ENCODE results near the gene GRIP2.

Gene GRIP2

GRCh38 chr3:14481646-14482036 lies 58.5 kb downstream of the GRIP2 start:
- DNase-seq: no peak

- no peak for DNase-seq
These were observed 59.0 kb downstream of the GRIP2 start for GRCh38 chr3:14481018-14481645.

DNA sequence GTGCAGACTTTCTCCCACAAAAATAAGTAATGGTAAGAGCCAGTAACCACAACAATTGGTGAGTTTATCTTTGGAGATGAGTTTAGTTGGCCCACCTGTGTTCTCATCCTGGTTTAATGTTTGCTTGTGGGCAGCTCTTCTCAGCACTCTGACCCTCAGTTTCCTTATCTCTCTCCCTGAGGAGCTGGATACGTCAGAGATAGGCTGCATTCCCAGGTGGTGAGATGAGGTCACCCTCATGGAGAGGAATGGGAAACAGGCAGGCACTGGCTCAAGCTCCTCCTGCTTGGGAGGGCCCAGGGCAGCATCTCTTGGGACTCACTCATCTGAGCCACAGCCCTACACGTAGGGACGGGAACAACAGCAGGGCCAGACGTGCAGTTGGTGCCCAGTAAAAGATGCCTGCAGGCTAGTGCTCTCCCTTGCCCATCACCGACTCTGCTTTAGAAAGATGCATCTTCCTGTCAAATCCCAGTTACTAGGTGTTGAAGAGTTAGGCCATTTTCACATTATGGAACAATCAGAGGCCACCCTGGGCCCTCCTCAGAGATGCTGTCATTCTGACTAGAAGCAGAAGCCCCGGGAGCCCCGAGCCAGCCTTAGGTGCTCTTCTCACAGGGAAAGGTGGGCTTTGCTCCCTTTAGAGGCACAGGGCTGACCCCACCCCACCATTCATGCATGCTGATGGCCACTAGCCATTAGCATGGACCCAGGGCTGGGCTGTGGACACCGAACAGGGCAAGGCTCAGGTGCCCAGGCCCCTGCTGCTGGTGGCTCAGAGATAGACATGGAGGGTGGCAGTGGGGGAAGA lies 59.7 kb downstream of the GRIP2 start:
- DNase-seq: peak; percentile 50

DNA sequence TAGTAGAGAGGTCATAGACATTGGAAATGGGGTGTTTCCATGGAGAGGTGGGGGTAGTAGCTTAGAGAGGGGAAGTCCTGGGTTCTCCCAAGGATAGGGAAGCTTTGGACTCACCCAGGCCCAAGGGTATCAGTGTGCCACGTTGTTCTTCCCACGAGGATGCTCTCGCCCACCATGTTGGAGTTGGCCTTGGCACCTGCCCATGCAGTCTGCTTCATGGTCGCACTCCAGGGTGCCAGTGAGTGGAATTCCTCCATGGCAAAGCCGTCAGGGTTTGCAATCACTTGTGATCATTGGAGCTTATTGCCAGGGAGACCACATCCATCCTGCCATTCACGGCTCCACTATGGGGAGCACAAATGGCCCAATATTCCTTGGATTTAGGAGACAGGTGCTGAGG lies 60.6 kb downstream of the GRIP2 start:
- no peak for DNase-seq

DNA sequence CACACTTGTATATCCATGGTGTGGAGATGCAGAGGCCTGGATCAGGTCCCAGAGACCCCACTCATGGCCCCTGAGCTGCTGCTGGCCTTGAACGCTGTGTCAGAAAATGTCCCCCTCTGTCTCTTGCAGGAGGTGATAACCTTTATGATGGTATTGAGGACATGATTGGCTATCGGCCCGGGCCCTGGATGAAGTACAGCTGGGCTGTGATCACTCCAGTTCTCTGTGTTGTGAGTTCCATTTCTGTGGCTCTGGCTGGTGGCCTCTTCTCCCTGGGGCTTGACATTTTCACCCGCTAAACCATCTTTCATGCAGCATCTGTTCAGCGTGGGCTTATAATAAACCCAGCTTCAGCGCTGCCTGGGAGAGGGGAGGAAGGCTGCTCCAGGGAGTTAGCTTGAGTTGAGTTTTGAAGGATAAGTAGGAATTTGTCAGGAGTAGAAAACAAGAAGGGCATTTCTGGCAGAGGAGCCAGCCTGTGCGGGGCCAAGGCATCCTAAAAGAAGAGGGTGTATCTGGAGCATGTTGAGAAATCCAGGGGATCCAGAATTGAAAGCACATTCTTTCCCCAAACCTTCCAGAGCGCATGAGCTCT lies 61.1 kb downstream of the GRIP2 start:
- DNase-seq: no peak

DNA sequence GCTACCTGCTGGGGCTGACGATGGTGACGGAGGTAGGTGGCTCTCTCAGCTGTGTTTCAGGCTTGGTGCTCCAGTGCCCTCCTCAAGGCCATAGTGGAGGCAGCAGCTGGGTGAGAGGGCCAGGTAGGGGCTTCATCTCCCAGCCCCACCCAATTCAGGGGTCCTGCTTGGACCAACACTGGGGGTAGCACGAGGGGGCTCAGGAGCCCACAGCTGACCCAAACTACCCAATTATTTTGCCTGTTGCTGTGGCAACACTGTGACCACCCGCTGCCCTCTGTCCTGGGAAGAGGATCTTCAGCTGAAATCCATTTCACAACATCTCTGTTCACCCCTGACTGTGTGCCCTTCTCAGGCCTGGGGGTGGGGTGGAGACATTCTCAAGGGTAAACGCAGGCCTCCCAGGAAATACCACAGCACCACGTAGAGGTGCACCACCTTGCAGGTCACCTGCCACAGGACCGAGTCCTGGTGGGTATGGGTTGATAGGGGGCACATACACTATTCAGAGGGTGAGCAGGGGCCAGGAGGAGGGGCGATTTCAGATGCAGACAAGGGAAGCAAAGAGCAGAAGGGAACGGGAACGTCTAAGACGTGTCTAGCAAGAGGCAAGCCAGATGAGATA lies 62.7 kb downstream of the GRIP2 start:
- DNase-seq: no peak

DNA sequence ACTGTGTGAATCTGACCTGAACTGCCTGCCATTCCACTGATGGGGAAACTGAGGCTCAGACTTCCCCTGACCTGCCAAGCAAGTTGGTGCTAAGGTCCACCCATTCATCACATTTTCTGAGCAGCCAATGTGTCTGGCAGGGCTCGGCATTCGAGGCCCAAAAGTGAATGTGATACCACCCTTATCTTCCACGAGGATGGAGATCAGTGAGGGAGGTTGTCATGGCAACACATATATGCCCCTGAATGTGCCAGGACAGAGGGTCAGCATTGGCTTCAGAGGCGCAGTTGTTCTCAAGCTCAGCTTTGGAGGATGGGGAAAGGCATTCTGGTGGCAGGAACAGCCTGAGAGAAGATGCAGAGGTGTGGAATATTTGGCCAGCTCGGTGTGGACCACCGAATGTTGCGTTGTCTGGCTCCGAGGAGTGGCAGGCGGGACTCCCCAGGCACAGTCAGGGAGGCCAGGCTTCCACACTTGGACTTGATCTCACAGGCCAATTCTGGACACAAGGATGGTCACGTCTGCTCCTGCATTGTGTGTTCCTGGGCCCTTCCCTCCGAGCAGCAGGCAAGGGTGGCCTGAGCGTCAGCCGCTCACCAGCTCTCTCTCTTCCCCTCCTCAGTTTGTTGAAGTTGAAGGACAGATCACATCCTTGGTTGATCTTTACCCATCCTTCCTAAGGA lies 63.4 kb downstream of the GRIP2 start:
- DNase-seq: no peak

- no peak for DNase-seq
These were observed 64.5 kb downstream of the GRIP2 start for GRCh38 chr3:14475621-14476020.

DNA sequence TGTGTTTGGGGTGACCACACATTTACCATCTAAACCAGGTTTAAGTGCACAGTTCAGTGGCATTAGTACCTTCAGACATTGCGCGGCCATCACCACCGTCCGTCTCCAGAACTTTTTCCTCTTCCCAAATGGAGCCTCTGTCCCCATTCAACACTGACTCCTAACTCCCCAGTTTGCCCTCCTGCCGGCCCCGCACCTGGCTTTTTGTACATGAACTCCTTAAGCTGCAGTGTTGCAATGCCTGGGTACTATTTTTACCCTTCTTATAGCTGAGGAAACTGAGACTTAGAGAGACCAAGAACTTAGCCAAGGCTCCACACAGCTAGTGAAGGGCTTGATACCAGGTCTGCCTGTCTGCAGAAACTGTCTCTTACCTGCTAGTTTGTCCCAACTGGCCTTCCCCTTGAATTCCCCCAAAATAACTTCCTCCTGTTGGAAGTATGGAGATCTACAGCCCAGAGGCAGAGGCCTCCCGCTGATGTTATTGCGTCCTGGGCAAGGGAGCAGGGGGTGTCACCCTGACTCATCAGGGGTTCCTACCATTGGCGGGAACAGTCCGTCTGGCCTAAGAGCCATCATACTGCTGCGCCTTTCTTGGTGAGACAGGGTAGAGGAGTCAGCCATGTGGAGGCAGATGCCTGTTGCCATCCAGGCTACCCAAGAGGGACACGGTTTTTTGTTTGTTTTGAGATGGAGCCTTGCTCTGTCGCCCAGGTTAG lies 65.6 kb downstream of the GRIP2 start:
- peak; percentile 19 for DNase-seq

GRCh38 chr3:14473411-14473891 lies 66.7 kb downstream of the GRIP2 start:
- DNase-seq: no peak

DNA sequence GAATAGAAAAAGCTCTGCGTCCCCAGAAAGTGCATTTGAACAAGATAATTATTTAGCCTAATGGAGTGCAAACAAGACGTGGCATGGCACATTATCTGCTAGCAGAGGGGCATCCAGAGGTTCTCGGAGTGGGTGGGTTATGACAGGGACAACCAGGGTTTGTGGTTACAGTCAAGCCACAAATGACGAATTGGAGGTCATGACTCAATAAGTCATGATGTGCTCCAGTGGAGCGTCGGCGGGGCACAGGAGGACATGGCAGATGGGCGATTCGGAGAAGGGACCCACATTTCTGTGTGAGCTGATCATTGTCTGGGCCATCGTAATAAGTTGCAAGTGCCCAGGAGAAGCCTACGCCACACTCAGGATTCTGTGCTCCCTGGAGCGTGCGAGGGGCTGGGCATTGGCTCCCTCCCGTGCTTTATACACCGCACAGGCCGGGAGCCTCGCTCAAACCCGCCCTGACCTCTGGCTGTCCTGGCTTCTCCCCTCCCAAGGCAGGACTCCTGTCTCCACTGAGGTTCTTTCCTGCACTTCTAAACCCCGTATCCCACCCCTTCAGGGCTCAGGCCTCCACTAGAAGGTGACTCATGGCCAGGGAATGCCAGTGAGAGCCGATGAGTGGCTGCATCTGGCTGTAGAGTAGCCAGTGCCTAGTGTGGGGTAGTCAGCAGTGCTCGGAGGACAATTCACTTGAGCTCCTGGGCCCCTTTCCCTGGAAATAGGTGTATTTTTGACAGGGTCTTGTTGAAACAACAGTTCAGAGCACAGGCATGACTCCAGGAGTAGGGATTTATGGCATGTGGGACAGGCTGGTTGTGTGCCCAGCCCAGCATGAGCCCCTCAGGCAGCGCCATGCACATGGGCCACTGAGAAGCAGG lies 67.4 kb downstream of the GRIP2 start:
- peak; percentile 95 for DNase-seq

GRCh38 chr3:14471690-14472089 lies 68.5 kb downstream of the GRIP2 start:
- no peak for DNase-seq

DNA sequence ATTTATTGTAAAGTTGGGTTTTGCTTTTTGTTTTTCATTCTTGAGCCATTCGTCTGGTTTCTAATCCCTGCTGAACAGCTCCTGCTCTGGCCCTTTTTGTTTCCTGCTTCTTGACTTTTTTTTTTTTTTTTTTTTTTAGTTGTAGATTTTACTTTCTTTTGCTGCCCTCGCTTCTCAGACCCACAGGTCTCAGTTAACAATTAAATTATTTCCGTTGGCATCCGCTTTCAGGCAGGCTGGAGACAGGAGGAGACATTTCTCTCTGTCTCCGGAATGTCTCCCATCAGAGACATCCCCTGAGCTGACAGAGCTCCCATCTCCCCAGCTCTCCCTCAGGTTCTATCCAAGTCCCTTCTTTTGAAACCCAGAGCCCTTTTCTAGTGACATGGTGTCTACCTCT lies 69.1 kb downstream of the GRIP2 start:
- peak; percentile 19 for DNase-seq

GRCh38 chr3:14470461-14470860 lies 69.7 kb downstream of the GRIP2 start:
- DNase-seq: no peak

DNA sequence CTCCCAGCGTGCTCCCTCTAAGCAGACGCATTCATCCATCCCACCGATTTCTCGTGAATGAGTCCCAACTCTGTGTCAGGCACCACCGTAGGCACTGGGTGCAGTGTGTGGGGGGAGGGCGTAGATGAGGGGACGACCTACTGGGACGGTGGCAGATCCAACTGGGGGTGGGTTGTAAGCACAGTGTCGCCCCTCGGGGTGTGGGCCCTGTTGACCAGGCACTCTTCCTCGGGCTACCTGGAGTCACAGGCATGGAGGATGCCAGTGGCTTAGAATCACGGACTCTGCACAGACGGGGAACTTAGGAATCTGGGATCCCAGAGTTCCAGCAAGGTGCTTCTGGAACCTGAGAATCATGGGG lies 71.5 kb downstream of the GRIP2 start:
- DNase-seq: no peak

DNA sequence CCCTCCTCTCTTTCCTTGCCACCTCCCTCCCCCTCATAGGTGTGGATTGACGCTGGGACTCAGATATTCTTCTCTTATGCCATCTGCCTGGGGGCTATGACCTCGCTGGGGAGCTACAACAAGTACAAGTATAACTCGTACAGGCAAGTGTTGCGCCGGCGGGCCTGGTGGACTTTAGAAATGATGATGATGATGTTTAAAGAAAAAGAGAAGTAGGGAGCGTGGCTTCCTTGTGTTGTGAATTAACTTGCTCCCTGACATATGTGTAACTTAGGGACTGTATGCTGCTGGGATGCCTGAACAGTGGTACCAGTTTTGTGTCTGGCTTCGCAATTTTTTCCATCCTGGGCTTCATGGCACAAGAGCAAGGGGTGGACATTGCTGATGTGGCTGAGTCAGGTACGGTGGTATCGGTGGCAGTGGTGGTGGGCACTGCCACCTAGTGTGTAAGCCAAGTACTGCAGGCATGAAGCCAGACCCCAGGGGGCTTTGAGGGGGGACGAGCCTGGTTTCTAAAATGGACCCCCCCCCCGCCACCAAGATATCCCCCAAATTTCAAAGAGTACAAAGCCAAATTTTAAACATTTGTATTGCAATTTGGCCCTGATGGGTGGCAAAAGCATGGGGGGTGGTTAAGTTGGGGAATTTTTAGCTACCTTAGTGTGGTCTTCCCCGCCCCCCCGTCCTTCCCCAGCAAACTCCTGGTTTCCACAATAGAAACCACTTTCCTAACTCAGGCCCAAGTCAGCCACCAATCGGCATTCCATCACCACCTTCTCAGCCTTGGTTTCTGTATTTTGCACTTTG lies 72.1 kb downstream of the GRIP2 start:
- peak; percentile 46 for DNase-seq

DNA sequence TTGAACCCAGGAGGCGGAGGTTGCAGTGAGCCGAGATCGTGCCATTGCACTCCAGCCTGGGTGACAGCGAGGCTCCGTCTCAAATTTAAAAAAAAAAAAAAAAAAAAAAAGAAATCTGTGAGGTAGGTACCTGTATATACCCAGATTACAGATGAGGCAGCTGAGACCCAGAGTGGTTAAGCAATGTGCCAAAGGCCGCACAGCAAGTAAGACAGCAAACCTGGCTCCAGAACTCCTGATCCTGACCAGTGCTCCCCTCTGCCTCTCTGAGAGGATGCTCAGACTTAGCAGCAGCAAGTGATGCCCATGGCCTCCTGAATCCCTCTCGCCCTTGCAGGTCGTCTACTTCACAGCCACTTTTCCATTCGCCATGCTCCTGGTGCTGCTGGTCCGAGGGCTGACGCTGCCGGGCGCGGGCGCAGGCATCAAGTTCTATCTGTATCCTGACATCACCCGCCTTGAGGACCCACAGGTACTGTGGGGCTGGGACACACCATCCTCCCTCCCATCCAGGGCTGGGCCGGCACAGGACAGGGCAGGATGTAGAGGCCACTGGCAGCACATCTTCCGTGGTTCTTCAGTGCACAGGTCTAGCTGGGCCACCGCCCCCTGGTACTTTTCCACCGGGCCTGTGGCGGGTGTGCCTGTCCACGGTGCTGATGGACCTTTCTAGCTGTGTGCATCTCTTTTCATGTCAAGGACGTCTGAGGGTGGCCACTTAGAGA lies 73.8 kb downstream of the GRIP2 start:
- no peak for DNase-seq

DNA sequence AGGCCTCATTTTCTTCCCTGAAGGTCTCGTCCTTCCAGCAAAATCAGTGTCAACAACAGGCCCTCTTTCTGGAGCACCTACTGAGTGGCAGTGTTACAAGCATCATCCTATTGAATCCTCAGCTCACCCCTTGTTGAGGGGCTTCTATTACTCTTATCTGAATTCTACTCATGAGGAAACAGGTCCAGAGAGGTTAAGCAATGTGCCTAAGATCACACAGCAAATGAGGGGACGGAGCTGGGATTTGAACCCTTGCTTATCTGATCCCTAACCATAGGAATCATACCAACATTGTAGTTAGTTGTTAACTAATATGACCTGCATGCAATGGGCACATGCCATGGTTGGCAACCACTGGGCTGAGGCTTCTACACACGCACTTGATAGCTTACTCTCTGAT lies 74.7 kb downstream of the GRIP2 start:
- no peak for DNase-seq

GRCh38 chr3:14464521-14464920 lies 75.6 kb downstream of the GRIP2 start:
- DNase-seq: no peak

DNA sequence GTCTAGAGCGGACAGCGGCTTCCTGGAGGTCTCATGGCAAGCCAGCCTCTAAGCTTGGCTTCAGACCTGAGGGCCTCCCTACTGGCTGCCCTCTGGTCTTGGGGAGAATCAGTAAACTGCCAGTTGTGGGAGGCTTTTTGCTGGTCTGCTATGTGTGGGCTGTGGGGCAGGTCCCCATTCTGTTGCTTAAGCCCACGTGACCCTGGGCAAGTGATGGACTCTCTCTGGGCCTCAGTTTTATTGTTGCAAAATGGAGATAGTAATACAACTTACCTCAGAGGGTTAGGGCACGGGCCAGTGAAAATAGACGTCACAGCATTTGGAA lies 76.0 kb downstream of the GRIP2 start:
- no peak for DNase-seq
